HEK293 (cell line): ENCODE data around the gene TBCK.

Source experiments
- SETDB1 ChIP-seq: IDR thresholded peaks from one replicate; pipeline ENCODE4 v1.6.1; 2017; ENCODE audit warnings: mild to moderate bottlenecking, low read length, moderate library complexity, mixed read lengths; ENCODE audit not compliant: insufficient read length
- TCF7L2 ChIP-seq: IDR thresholded peaks from 2 replicates; pipeline ENCODE4 v1.6.1; 2011; ENCODE audit warnings: low read depth, mild to moderate bottlenecking, inconsistent platforms, low read length, moderate library complexity, borderline replicate concordance
- ZNF184 ChIP-seq: fragments of 450-650 bp; IDR thresholded peaks from 2 replicates; pipeline ENCODE4 v1.5.1; 2018; ENCODE audit warnings: missing biosample characterization, mild to moderate bottlenecking, missing genetic modification characterization
- ZNF391 ChIP-seq: fragments of 450-650 bp; formaldehyde crosslinking; IDR thresholded peaks from 2 replicates; pipeline ENCODE4 v1.5.1; 2016; ENCODE audit warnings: low read depth, missing biosample characterization, missing genetic modification characterization, borderline replicate concordance
- ZNF501 ChIP-seq: fragments of 450-650 bp; formaldehyde crosslinking; IDR thresholded peaks from 2 replicates; pipeline ENCODE4 v1.5.1; 2016; ENCODE audit warnings: missing biosample characterization, missing genetic modification characterization
- ZNF621 ChIP-seq: fragments of 450-650 bp; formaldehyde crosslinking; IDR thresholded peaks from 2 replicates; pipeline ENCODE4 v1.5.1; 2017; ENCODE audit warnings: missing biosample characterization, missing genetic modification characterization
- ZNF629 ChIP-seq: fragments of 450-650 bp; formaldehyde crosslinking; IDR thresholded peaks from 2 replicates; pipeline ENCODE4 v1.5.1; 2017; ENCODE audit warnings: missing biosample characterization, missing genetic modification characterization
- TF ChIP-seq, protein P1 (sequence below): fragments of 450-650 bp; formaldehyde crosslinking; IDR thresholded peaks from 2 replicates; pipeline ENCODE4 v1.5.1; 2016; ENCODE audit warnings: missing biosample characterization, missing genetic modification characterization, low read depth
- TF ChIP-seq, protein P2 (sequence below): fragments of 450-650 bp; formaldehyde crosslinking; IDR thresholded peaks from 2 replicates; pipeline ENCODE4 v1.5.1; 2016; ENCODE audit warnings: missing biosample characterization, missing genetic modification characterization
- TF ChIP-seq, protein P3 (sequence below): sonication (generic); formaldehyde crosslinking; IDR thresholded peaks from 2 replicates; pipeline ENCODE4 v1.8.1; 2022; ENCODE audit warnings: mild to moderate bottlenecking, moderate library complexity, missing genetic modification reagents
- TF ChIP-seq, protein P4 (sequence below): fragments of 450-650 bp; formaldehyde crosslinking; optimal IDR thresholded peaks from 2 replicates; pipeline ENCODE3; 2016; ENCODE audit warnings: missing biosample characterization, mild to moderate bottlenecking, missing genetic modification characterization
- TF ChIP-seq, protein P5 (sequence below): fragments of 450-650 bp; formaldehyde crosslinking; IDR thresholded peaks from 2 replicates; pipeline ENCODE4 v1.5.1; 2016; ENCODE audit warnings: missing biosample characterization, missing genetic modification characterization
- TF ChIP-seq, protein P6 (sequence below): fragments of 450-650 bp; formaldehyde crosslinking; IDR thresholded peaks from 2 replicates; pipeline ENCODE4 v1.5.1; 2016; ENCODE audit warnings: missing biosample characterization, missing genetic modification characterization

DNA sequence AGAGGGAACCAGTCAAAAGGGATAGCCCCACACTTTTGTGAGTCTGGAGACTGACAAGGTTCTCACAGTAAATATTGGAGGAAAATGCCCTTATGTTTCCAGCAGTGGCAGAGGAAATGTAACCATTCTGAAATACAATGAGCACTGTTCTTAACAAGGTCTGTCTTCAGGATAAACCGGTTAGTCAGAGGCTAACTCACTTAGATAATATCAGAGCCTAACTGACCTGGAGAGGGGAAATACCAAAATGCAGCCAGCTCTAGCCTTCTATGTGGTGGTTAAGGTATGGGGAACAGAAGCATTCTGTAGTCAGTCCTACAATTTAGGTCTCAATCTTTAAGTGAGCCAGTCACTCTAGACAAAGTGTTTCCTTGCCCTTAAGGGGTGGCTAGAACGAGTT, 70.8 kb downstream of the TBCK start:
- TF ChIP-seq SETDB1, result no peak
- TF ChIP-seq, protein P1, sequence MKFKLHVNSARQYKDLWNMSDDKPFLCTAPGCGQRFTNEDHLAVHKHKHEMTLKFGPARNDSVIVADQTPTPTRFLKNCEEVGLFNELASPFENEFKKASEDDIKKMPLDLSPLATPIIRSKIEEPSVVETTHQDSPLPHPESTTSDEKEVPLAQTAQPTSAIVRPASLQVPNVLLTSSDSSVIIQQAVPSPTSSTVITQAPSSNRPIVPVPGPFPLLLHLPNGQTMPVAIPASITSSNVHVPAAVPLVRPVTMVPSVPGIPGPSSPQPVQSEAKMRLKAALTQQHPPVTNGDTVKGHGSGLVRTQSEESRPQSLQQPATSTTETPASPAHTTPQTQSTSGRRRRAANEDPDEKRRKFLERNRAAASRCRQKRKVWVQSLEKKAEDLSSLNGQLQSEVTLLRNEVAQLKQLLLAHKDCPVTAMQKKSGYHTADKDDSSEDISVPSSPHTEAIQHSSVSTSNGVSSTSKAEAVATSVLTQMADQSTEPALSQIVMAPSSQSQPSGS (tag by site-specific recombination), result no peak
- TF ChIP-seq, protein P2, sequence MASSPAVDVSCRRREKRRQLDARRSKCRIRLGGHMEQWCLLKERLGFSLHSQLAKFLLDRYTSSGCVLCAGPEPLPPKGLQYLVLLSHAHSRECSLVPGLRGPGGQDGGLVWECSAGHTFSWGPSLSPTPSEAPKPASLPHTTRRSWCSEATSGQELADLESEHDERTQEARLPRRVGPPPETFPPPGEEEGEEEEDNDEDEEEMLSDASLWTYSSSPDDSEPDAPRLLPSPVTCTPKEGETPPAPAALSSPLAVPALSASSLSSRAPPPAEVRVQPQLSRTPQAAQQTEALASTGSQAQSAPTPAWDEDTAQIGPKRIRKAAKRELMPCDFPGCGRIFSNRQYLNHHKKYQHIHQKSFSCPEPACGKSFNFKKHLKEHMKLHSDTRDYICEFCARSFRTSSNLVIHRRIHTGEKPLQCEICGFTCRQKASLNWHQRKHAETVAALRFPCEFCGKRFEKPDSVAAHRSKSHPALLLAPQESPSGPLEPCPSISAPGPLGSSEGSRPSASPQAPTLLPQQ (tag by site-specific recombination), result no peak
- TF ChIP-seq ZNF621 (tag by site-specific recombination), result no peak
- TF ChIP-seq, protein P3, sequence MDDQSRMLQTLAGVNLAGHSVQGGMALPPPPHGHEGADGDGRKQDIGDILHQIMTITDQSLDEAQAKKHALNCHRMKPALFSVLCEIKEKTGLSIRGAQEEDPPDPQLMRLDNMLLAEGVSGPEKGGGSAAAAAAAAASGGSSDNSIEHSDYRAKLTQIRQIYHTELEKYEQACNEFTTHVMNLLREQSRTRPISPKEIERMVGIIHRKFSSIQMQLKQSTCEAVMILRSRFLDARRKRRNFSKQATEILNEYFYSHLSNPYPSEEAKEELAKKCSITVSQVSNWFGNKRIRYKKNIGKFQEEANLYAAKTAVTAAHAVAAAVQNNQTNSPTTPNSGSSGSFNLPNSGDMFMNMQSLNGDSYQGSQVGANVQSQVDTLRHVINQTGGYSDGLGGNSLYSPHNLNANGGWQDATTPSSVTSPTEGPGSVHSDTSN (CRISPR knock-in tag), result no peak
- no peak for TF ChIP-seq ZNF391 (tag by site-specific recombination)
- TF ChIP-seq, protein P4, sequence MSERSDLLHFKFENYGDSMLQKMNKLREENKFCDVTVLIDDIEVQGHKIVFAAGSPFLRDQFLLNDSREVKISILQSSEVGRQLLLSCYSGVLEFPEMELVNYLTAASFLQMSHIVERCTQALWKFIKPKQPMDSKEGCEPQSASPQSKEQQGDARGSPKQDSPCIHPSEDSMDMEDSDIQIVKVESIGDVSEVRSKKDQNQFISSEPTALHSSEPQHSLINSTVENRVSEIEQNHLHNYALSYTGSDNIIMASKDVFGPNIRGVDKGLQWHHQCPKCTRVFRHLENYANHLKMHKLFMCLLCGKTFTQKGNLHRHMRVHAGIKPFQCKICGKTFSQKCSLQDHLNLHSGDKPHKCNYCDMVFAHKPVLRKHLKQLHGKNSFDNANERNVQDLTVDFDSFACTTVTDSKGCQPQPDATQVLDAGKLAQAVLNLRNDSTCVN (tag by site-specific recombination), result no peak
- TF ChIP-seq, protein P5, sequence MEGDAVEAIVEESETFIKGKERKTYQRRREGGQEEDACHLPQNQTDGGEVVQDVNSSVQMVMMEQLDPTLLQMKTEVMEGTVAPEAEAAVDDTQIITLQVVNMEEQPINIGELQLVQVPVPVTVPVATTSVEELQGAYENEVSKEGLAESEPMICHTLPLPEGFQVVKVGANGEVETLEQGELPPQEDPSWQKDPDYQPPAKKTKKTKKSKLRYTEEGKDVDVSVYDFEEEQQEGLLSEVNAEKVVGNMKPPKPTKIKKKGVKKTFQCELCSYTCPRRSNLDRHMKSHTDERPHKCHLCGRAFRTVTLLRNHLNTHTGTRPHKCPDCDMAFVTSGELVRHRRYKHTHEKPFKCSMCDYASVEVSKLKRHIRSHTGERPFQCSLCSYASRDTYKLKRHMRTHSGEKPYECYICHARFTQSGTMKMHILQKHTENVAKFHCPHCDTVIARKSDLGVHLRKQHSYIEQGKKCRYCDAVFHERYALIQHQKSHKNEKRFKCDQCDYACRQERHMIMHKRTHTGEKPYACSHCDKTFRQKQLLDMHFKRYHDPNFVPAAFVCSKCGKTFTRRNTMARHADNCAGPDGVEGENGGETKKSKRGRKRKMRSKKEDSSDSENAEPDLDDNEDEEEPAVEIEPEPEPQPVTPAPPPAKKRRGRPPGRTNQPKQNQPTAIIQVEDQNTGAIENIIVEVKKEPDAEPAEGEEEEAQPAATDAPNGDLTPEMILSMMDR (tag by site-specific recombination), result no peak
- TF ChIP-seq, protein P6, sequence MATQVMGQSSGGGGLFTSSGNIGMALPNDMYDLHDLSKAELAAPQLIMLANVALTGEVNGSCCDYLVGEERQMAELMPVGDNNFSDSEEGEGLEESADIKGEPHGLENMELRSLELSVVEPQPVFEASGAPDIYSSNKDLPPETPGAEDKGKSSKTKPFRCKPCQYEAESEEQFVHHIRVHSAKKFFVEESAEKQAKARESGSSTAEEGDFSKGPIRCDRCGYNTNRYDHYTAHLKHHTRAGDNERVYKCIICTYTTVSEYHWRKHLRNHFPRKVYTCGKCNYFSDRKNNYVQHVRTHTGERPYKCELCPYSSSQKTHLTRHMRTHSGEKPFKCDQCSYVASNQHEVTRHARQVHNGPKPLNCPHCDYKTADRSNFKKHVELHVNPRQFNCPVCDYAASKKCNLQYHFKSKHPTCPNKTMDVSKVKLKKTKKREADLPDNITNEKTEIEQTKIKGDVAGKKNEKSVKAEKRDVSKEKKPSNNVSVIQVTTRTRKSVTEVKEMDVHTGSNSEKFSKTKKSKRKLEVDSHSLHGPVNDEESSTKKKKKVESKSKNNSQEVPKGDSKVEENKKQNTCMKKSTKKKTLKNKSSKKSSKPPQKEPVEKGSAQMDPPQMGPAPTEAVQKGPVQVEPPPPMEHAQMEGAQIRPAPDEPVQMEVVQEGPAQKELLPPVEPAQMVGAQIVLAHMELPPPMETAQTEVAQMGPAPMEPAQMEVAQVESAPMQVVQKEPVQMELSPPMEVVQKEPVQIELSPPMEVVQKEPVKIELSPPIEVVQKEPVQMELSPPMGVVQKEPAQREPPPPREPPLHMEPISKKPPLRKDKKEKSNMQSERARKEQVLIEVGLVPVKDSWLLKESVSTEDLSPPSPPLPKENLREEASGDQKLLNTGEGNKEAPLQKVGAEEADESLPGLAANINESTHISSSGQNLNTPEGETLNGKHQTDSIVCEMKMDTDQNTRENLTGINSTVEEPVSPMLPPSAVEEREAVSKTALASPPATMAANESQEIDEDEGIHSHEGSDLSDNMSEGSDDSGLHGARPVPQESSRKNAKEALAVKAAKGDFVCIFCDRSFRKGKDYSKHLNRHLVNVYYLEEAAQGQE (tag by site-specific recombination), result no peak
- TF ChIP-seq TCF7L2, result no peak
- no peak for TF ChIP-seq ZNF184 (tag by site-specific recombination)
- no peak for TF ChIP-seq ZNF501 (tag by site-specific recombination)
- no peak for TF ChIP-seq ZNF629 (tag by site-specific recombination)
